Amniotic epithelial cell (primary cell): ENCODE results near the gene NMRK1.

Experiments used
- DNase-seq: peaks from one replicate; pipeline ENCODE4 v3.0.0-alpha.2; 2010; ENCODE audit warnings: low read depth

The NMRK1 gene

DNA sequence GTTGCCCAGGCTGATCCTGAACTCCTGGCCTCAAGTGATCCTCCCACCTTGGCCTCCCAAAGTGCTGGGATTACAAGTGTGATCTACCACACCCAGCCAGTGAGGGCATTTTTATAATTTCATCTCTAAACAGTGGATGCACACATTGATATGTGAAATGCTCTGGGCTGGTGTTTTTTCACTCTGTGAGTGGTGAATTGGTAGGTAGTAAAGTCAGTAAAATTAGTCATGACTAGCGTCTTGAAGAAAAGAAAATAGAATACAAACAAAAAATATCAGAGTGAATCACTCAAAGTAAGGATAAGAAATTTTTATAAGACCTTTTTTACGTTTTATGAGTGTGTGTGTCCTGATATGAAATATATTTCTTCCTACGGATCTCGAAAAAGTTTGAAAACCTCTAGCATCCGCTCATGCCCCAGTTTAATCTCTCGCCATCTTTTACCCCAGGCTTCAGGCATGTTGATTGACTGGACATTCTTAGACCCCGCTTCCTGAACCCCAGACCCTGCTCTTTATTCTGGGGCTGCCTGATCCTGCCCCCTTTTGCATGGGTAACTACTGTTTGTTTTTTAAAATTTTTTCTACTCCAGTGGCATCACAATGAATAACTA is 14.3 kb upstream of the NMRK1 start:
- no peak for DNase-seq

DNA sequence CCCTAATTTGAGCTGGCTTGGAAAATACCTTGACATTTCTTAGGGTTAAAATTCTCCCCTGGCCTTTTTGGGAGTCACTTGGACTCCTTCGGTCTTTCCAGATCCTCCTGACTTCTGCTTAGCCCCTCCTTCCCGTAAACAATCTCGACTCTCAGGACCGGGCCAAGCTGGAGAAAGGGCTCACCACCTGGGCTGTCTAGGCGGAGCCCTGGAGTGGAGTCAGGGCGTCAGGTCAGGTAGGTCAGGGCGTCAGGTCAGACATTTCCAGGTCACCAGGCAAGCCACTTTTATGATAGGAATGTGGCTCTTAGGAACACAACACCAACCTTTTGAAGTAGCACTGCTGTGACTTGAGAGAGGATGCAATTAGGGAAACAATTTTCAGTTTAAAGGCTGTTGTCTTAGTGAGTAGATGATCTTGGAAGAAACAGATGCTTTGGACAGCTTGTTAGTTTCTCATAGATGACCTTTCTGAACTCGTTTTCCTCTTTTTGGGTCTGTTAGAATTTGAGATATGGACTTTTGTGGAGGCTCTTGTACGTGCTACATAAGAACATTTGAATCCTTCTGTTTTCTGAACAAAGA is 13.1 kb upstream of the NMRK1 start:
- no peak for DNase-seq

DNA sequence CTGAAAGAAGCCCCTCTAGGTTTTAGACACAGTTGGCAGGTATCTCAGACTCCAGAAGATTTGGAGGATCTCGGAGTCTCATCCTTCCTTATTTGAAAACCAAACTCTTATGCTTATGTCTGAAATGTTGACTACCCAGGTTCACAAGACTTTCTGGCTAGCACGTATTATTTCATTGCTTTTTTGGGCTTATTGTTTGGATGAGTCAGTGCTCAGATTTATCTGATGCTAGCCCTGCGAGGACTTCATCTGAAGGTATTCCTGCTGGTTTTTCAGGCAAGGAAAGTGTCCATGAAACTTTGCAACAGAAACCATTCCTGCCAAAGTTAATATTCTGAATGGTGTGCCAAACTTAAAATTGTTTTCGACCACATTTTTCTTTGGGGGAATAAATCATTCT is 8.8 kb upstream of the NMRK1 start:
- peak; percentile 22 for DNase-seq

DNA sequence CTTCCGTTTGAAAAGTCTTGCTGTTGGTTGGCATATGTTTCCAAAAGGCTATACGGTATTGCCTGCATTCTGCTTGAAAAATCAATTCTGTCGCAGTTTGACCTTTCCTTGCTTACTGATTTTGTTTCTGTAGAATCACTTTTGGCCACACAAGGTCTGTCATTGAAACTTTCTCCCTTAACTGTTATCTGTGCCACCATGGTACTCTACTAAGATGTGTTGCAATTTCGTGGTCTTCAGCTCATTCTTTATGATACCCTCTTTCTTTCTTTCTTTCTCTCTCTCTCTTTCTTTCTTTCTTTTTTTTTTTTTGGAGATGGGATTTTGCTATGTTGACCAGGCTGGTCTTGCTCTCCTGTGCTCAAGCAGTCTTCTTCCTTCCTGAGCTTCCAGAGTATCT is 4.8 kb upstream of the NMRK1 start:
- no peak for DNase-seq

DNA sequence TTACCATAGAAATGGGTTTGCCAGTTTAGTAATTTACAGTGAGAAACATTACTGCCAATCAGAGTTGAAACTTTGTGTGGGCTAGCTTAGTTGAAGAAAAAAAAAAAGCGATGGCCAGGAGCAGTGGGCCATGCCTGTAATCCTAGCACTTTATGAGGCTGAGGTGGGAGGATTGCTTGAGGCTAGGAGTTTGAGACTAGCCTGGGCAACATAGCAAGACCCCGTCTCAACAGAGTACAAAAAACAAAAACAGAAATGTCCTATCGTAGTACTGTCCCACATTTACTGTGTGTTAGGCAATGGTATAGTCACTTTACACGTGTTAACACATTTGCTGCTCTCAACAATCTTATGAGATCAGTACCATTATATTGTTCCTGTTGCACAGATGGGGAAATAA is 2.6 kb upstream of the NMRK1 start:
- no peak for DNase-seq

DNA sequence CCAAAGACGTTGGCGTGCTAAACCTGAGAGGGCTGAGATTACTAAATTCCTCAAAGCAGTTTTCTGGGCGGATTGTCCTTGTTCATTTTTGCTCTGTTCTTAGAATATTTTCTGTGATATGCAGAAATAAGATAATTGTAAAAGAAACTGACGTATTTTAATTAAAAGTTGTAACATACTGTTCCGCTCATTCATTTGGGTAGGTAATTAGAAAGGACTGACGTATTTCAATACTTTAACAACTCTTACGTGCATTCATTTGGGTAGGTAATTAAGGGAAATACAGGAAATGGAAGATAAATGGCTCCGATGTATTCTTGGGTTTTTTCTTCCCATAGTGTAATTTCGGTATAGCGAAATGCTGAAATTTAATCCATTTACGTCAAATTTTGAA is 1.4 kb upstream of the NMRK1 start:
- DNase-seq = no peak

DNA sequence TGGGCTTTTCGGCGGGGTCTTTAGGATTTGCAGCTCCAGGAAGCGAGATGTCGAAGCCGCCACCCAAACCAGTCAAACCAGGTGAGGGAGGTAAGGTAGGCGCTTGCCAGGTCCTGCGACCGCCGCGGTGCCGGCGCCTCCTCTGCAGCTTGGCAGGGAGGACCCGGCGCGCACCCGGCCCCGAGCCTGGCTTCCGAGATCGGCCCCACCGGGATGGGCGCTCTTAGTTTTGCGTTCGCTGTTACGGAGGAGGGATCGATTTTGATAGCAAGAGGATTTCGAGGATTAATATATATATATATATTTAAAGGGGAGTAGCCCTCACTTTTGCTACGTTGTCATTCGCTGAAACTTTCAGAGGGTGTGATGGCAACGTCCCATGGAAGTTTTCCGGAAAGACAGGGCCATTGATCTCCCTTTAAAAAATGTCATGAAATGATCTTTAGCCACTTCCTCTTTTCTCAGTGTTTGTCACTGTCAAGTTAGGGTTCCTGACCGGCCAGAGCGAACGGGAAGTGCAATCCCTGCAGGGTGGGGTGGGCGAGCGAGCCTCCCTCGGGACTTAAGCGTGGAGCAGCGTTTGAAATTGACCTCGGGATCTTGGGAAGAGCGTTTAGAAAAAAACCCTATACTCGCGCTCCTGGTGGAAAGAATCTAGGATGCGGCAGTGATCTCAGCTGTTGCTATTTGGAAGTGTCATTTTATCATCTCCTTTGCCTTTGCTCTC is 854 bp upstream of the NMRK1 start:
- peak; percentile 67 for DNase-seq

DNA sequence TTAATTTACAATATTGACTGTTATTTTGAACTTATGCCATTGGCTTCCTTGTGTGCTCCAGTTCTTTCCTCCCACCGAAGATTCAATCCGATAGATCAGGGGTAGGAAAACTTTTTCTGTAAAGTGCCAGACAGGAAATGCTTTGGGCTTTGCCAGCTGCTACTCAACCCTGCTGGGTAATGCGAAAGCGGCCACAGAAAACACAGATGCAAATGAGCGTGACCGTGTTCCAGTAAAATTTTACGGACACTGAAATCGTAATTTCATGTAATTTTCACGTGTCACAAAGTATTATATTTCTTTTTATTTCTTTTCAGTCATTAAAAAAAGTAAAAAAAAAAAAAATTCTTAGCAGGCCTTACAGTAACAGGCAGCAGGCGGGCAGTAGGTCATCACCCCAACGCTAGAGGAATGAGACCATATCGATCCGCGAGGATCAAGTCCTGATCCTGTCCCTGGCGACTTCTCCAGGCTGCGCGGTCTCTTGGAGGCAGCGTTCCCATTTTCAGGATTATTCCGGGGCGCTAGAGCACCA is 599 bp downstream of the NMRK1 start:
- DNase-seq = peak; percentile 61

DNA sequence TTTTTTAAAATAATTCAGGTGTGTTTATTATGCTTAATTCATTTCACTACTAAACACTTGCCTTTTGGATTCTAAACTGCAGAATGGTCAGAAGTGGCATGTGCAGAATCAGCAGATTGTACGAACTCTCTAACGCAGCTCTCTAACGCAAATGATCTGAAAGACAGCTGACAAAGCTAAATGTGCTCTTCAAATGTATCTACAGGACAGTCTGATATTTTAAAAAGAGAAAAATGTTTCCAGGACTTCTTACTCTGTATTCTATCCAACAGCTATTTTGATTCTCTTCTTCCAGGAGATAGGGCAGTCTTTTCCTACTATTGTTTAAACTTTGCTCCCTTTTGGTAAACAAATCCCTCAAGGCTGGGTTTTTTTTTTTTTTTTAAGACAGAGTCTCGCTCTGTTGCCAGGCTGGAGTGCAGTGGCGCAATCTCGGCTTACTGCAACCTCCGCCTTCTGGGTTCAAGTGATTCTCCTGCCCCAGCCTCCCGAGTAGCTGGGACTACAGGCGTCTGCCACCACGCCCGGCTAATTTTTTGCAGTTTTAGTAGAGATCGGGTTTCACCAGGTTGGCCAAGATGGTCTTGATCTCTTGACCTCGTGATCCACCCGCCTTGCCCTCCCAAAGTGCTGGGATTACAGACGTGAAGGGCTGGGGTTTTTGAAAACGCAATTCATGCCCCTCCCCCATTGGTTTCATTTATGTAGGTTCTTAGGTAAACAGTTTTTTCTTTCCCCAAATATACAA is 1.2 kb downstream of the NMRK1 start:
- no peak for DNase-seq

DNA sequence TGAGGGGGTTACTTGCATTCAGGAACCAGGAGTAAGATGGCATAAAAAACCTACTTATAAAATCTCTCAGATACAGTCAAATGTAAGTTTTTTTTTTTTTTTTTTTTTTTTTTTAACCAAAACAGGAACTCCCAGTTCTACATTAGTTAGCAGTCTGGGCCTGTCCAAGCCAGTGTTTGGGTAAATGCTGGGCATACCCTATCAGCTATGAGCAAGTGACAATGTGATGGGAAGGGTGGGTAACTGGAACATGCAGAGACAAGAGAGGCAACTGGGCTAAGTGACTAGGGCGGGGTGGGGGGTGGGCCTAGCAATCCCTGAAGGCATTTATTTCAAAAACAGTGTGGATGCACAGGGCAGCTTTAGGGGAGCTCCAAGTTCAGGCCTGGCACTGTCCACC is 2.3 kb downstream of the NMRK1 start:
- DNase-seq = no peak

DNA sequence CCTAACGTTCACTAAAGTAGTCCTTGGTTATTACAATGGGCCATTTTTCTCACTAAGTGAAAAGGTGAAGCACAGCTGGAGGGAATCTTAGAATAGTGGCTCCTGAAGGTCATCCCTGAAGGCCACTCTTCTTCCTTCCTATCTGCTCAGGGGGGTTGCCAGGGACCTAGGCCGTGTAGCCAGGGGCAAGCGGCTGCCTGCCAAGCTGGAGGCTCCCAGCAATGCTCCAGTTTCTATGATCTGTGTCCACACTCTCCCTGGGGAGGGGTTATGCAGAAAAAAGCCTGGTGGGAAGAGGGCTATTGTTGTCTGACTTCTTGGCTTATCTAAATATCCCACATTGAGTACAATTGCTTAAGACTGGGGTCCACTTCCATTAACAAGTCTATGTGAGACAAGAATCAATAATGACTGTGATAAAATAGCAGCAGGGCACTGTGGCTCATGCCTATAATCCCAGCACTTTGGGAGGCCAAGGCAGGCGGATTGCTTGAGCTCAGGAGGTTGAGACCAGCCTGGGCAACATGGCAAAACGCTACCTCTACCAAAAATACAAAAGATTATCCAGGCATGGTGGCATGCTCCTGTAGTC is 3.8 kb downstream of the NMRK1 start:
- DNase-seq = no peak

DNA sequence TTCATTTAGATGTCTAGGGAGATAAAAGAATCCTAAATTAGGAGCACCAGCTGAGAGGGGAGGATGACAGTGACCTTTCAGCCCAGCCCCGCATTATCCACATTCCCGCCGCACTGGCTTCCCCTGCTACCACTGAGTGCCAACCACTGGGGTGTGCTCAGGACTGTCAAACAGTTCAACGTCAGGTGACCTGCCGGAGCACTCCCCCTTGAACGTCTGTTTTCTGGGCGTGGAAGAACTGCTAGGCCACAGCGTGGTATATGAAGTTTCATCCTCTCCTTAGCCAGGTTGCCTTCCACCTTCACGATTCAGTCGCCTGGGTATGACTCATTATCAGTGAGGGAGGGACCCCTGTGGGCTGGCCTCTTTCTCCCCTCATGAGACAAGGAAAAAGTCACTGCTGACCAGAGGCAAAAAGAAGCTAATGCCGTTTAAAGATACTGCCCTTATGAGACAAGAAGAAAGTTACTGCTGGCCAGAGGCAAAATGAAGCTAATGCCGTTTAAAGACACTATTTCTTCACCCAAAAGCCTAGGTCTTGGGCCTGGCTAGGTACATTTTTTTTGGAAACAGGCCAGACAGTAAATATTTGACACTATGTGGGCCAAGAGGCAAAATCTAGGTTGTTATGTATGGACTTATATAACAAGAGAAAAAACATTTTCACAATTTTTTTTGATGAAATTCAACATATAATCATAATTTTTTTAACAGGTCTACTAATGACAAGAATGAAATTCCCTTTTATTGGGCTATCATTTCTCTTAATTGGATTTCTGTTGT is 4.6 kb downstream of the NMRK1 start:
- peak; percentile 35 for DNase-seq

DNA sequence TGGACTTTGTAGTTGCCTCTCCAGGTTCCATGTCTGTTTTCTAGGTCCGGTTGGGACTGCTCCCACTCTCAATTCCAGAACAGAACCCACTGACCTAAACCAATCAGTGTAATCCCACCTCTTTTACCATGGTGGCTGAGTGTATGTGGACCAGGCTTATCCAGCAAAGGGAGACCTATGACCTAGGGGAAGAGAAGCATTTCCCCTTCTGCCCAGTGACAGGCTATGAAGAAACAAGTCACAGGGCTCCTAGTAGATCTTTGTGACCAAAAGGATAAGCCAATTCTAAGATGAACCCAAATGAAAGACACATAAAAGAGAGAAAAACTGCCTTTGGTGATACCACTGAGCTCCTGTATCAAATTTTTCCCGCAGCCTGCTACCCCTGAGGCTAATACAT is 6.3 kb downstream of the NMRK1 start:
- DNase-seq = no peak

DNA sequence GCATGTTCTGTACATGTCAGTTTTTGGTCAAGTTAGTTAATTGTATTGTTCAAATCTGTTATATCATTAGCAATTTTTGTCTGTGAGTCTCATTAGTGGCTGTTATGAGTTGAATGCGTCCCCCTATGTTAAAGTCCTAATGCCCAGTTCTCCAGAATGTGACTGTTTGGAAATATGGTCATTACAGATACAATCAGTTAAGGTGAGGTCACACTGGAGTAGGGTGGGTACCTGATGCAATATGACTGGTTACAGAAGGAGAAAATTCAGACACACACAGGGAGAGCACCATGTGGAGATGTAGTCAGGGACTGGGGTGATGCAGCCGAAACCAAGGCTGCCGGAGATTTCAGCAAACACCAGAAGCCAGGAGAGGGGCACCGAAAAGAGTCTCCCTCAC is 15.1 kb downstream of the NMRK1 start:
- no peak for DNase-seq

DNA sequence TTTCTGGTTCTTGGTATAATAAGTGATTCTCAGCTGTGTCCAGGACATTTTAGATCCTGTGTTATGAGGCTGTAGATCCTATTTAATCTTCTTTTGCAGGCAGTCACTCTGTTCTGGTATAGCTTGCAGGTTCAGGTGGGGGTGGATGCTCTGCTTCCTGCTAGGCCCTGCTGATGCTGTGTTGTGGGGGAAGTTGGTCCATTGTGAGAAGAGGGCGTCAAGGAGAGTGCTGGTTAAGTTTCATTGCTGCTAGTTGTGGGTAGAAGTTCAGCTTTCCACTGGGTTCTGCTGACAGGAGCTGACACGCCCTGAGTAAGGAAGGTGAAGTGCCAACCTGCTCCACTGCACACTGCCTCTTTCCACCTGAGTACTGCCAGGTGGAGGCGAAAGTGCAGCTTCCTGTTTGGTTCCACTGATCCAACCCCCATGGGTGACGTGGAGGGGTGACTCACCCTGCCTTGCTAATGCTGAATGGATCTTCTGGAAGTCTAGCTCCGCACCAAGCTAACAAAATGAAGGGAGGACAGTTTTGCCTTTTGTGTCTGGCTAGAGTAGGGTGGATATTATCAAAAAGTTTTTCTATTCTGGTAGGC is 16.3 kb downstream of the NMRK1 start:
- DNase-seq = no peak

DNA sequence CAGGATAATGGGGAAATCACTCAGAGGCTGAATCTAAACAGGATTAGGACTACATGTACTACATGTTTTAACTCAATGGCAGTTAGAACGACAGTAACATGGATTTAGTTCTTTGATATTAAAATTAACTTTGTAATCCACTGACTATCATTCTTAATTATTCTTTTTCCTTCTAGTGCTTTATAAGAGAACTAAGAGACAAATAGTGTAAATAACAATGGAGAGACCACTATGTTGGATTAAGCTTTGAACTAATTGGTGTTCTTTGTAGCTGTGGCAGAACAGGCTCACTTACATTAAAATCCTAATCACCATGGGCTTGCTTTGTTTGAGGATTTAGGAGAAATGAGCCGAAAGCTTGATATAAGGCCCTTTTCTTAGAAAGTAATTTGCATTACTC is 18.8 kb downstream of the NMRK1 start:
- DNase-seq = no peak

DNA sequence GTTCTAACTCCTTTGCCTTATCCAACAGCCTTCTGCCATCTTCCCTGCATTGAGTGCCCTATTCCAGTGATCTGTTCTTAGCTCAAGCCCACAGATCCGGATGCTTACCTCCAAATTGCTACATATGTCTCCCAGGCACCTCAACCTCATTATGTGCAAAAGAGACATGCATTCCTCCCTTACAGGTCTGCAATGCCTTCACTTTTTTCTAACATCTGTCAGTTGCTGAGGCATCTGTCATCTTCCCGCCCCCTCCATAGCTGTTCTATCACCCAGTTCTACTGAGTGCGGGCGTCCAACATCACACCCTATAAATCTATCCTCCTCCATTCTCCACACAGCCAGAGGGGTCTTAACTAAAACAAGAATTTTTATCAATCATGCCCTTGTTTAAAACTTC is 20.1 kb downstream of the NMRK1 start:
- no peak for DNase-seq

DNA sequence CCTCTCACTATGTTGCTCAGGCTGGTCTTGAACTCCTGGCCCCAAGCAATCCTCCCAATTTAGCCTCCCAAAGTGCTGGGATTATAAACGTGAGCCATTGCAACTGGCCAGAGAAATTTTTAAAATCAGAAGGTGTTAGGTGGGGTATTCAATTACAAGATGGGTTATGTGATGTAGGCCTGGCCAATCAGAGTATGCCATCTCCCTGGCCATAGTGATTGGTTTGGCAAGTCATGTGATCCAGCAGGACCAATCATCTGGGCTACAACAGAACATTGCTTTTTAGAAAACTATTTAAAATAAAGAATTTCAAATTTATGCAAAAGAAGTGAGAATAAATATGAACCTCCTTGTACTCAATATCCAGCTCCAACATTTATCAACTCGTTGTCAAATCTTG is 22.4 kb downstream of the NMRK1 start:
- no peak for DNase-seq

DNA sequence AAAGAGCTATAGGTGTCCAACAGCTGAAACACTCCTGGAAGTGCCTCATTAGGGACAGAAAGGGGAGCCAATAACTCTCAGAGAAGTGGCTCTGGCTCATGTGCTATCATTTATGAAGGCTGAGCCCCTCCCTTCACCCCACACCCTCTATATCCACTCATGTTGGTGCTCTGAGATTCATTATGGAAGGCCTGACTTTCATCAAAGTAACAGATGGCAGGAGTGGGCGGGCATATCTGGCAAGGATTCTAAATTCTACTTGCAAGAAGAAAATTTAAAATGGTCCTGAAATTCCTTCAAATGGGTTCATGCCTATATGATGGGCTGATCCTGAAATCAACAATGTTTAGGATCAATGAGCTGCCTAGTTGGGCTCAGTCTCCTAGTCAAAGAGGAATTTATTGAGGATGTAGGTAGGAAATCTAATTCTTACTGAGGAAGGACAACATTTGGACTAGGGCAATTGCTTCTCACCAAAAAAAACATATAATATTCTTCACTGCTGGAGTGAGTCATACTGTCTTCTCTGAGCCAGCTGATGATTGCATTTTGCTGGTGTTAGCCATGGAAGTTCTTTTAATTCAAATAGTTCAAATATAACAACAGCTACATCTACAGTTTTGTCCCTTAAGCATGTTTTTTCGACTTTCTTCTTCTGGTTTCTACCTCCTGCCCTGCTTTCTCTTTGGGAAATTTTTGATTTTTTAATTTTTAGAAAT is 23.5 kb downstream of the NMRK1 start:
- peak; percentile 16 for DNase-seq

DNA sequence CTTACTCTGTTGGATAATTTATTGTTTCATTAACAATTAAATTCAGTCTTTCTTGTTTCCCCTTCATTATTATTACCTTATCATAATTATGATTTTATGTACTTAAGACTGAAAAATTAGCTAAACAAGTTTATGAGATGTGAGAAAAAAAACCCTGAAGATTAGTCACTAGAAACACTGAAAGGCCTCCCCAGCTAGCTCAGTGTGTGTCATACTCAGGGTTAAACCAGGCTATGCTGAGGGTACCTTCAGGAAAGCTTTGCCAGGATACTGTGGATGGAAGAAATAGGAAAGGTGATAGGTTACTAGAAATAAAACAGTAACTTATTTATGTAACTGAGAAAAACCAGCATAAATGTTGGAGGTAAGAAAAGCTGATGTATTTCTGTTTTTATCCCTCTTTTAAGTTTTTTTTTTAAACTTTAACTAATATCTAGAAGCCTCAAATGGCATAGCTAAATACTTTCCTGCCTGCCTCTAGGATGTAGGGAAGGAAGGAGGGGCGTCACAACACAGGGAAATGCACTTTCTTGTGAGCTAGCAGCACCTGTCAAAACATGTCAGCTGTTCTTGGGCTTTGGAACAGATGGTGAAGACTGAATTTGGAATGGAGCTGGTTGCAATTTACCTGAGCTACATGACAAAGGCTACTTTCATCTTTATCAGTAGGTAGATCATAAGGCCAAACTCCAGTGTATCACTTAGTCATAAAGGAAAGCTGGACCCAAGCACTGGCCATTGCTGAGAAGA is 24.2 kb downstream of the NMRK1 start:
- DNase-seq = peak; percentile 16
